SK-N-SH (cell line): ENCODE results near the gene CFAP126.
"Not testable (repeated sequence)": the region's sequence is repeated elsewhere in the genome, so short reads cannot be mapped to it uniquely, and the experiment has no call there.

Experiments used
- FOXJ3 ChIP-seq: sonication (generic); formaldehyde crosslinking; IDR thresholded peaks from 2 replicates; pipeline ENCODE4 v1.5.1; 2020; ENCODE audit warnings: mild to moderate bottlenecking, missing genetic modification reagents
- NFIC ChIP-seq: IDR thresholded peaks from 2 replicates; pipeline ENCODE4 v1.4.0; 2012; ENCODE audit warnings: borderline replicate concordance
- POLR2AphosphoS5 ChIP-seq: IDR thresholded peaks from 2 replicates; pipeline ENCODE4 v1.6.1; 2012; ENCODE audit warnings: low read depth, low read length
- YY1 ChIP-seq: IDR thresholded peaks from 2 replicates; pipeline ENCODE4 v1.4.0; 2012; ENCODE audit warnings: low read depth, mild to moderate bottlenecking
- TF ChIP-seq, protein P1 (sequence below): fragments of 200-600 bp; sonication (generic); IDR thresholded peaks from 2 replicates; pipeline ENCODE4 v1.6.1; 2017; ENCODE audit warnings: antibody characterized with exemption, mild to moderate bottlenecking, moderate library complexity

GRCh38 chr1:161409848-161410635 is 42.4 kb upstream of the CFAP126 start:
- TF ChIP-seq, protein P1, sequence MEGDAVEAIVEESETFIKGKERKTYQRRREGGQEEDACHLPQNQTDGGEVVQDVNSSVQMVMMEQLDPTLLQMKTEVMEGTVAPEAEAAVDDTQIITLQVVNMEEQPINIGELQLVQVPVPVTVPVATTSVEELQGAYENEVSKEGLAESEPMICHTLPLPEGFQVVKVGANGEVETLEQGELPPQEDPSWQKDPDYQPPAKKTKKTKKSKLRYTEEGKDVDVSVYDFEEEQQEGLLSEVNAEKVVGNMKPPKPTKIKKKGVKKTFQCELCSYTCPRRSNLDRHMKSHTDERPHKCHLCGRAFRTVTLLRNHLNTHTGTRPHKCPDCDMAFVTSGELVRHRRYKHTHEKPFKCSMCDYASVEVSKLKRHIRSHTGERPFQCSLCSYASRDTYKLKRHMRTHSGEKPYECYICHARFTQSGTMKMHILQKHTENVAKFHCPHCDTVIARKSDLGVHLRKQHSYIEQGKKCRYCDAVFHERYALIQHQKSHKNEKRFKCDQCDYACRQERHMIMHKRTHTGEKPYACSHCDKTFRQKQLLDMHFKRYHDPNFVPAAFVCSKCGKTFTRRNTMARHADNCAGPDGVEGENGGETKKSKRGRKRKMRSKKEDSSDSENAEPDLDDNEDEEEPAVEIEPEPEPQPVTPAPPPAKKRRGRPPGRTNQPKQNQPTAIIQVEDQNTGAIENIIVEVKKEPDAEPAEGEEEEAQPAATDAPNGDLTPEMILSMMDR, result not testable (repeated sequence)
- TF ChIP-seq YY1, NFIC, FOXJ3, POLR2AphosphoS5: not testable (repeated sequence)
